Esophagus squamous epithelium (tissue), 4 donors: ENCODE data around the gene DNM2.

ENCODE experiments used
- POLR2A ChIP-seq, 4 donors: fragments of 450-650 bp; IDR thresholded peaks; one replicate each; pipeline ENCODE4 v1.6.1; 2017; ENCODE audit warnings: antibody characterized with exemption in 4 of 4, mild to moderate bottlenecking in 4 of 4, moderate library complexity in 3 of 4
- TF ChIP-seq, protein P1 (sequence below), 6 experiments: fragments of 450-650 bp in 4 of 6; fragments of 200-600 bp in 2 of 6; sonication (generic) in 2 of 6; IDR thresholded peaks; one replicate each; pipeline ENCODE4 v1.5.1; 2016 to 2019; ENCODE audit warnings: antibody characterized with exemption in 6 of 6, mild to moderate bottlenecking in 4 of 6, moderate library complexity in 4 of 6

DNA sequence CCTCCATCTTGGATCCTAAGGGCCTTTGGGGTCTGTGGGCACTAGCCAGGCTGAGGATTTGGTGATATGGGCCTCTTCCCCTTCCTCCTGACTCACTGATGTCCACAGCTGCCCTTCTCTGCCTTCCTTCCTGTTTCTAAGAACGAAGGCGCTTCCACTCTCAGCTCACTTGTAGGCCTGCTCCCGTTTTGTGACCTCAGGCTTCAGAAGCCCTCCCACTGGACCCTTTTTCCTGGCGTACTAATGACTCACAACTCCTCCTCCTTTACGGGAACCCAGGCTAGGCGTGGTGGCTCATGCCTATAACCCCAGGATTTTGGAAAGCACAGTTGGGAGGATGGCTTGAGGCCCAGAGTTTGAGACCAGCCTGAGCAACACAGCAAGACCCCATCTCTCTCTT lies 62.5 kb downstream of the DNM2 start:
- TF ChIP-seq, protein P1, sequence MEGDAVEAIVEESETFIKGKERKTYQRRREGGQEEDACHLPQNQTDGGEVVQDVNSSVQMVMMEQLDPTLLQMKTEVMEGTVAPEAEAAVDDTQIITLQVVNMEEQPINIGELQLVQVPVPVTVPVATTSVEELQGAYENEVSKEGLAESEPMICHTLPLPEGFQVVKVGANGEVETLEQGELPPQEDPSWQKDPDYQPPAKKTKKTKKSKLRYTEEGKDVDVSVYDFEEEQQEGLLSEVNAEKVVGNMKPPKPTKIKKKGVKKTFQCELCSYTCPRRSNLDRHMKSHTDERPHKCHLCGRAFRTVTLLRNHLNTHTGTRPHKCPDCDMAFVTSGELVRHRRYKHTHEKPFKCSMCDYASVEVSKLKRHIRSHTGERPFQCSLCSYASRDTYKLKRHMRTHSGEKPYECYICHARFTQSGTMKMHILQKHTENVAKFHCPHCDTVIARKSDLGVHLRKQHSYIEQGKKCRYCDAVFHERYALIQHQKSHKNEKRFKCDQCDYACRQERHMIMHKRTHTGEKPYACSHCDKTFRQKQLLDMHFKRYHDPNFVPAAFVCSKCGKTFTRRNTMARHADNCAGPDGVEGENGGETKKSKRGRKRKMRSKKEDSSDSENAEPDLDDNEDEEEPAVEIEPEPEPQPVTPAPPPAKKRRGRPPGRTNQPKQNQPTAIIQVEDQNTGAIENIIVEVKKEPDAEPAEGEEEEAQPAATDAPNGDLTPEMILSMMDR (IDR thresholded peaks at IDR 0.05): no peak
- peak in 1 of 4 donors; percentile 30 for TF ChIP-seq POLR2A (IDR thresholded peaks at IDR 0.05)
